ENCODE measurements around the gene SAMD1. TPM values are rescaled to one million over a fixed set of nuclear protein-coding genes. Genes with fewer than 3 reads are reported as not detected.

The SAMD1 gene
- total RNA-seq, 1 donor from 2014 or later: 67.2 TPM

DNA sequence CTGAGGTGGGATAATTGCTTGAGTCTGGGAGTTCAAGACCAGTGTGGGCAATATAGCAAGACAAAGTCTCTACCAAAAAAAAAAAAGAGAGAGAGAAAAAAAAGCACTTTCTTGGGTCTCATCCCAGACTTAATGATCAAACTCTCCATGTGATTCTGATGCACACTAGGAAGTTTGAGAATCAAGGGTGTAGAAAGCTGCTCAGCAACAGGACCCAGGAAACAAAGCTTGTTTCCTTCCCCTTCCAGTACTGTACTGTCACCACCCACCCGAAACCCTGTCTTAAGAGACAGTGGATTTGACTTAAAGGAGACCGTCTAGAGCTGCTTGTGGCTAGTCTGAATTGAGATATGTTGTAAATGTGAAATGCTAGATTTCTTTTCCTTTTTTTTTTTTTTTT lies 12.1 kb downstream of the SAMD1 start:
- H3K27ac Mint-ChIP-seq (ENCODE audit: unreplicated experiment): no peak overlapping the region
- peaks cover 36% of the 10 kb centered on the region for H3K4me1 Mint-ChIP-seq
- no peaks in the 10 kb centered on the region for H3K36me3 Mint-ChIP-seq (ENCODE audit: low read depth)
- H3K27me3 Mint-ChIP-seq (ENCODE audit: low read depth): peaks cover 23% of the 10 kb centered on the region
- no peak for DNase-seq (ENCODE audit: low read depth, low spot score)
- no peaks in the 10 kb centered on the region for H3K9me3 Mint-ChIP-seq
- H3K4me3 Mint-ChIP-seq: peak overlapping the region; percentile 44
- TF ChIP-seq CTCF (conservative IDR thresholded peaks at IDR 0.05): no peak

GRCh38 chr19:14073925-14074838 lies 16.4 kb downstream of the SAMD1 start:
- DNase-seq (ENCODE audit: low read depth, low spot score): no peak
- peak overlapping the region; percentile 88 for H3K4me3 Mint-ChIP-seq
- H3K27ac Mint-ChIP-seq (ENCODE audit: unreplicated experiment): no peak overlapping the region

GRCh38 chr19:14073261-14073924 lies 17.2 kb downstream of the SAMD1 start:
- Mint-ChIP-seq H3K9me3 (no peaks in the 10 kb centered on the region), H3K36me3 (ENCODE audit: low read depth) (no peaks in the 10 kb centered on the region), H3K27ac (ENCODE audit: unreplicated experiment) (no peak overlapping the region), H3K27me3 (ENCODE audit: low read depth) (peaks cover 25% of the 10 kb centered on the region), H3K4me3 (peak overlapping the region; percentile 88), H3K4me1 (peaks cover 14% of the 10 kb centered on the region)
- DNase-seq (ENCODE audit: low read depth, low spot score): peak; percentile 73
- peak; percentile 66 for TF ChIP-seq CTCF (conservative IDR thresholded peaks at IDR 0.05)

More at GRCh38 chr19:14073925-14074838, 16.4 kb downstream of the SAMD1 start:
- Mint-ChIP-seq H3K27me3 (ENCODE audit: low read depth) (peaks cover 25% of the 10 kb centered on the region), H3K4me1 (peaks cover 14% of the 10 kb centered on the region), H3K36me3 (ENCODE audit: low read depth) (no peaks in the 10 kb centered on the region), H3K9me3 (no peaks in the 10 kb centered on the region)
- TF ChIP-seq CTCF (conservative IDR thresholded peaks at IDR 0.05): no peak

GRCh38 chr19:14072535-14073260 lies 17.9 kb downstream of the SAMD1 start, which contains the start of gene MISP3:
Gene MISP3 (plus strand): TSS chr19:14072786. CDS start chr19:14073310, 524 bp downstream.
- DNase-seq (ENCODE audit: low read depth, low spot score): no peak
- Mint-ChIP-seq H3K4me3 (peak within 1 kb of the TSS; percentile 88), H3K27me3 (ENCODE audit: low read depth) (peaks cover 25% of the 10 kb centered on the region), H3K36me3 (ENCODE audit: low read depth) (no peaks in the 10 kb centered on the region), H3K4me1 (peaks cover 14% of the 10 kb centered on the region), H3K9me3 (no peaks in the 10 kb centered on the region), H3K27ac (ENCODE audit: unreplicated experiment) (no peak within 1 kb of the TSS)
- TF ChIP-seq CTCF (conservative IDR thresholded peaks at IDR 0.05): no peak

Data from neural crest cell (in vitro differentiated cells).